Activated CD8-positive, alpha-beta memory T cell treated with anti-CD3 and anti-CD28 coated beads for 4 hours (primary cell): ENCODE data around the gene PGA3.
"Not testable (repeated sequence)": the region's sequence is repeated elsewhere in the genome, so short reads cannot be mapped to it uniquely, and the experiment has no call there.

Source experiments
- DNase-seq, 2 donors: peaks; one replicate each; pipeline ENCODE4 v3.0.0-alpha.2; 2020; ENCODE audit warnings: low read depth in 2 of 2

The PGA3 gene

GRCh38 chr11:61202950-61203746, at the start of gene PGA3:
Gene PGA3, plus strand, starts transcription at chr11:61203515. Its CDS starts 50 bp downstream, at chr11:61203565.
- not testable (repeated sequence) for DNase-seq

- DNase-seq: no peak
Observed at GRCh38 chr11:61153593-61154095, 49.7 kb upstream of the PGA3 start.

GRCh38 chr11:61154528-61154927, 48.8 kb upstream of the PGA3 start:
- no peak for DNase-seq

DNA sequence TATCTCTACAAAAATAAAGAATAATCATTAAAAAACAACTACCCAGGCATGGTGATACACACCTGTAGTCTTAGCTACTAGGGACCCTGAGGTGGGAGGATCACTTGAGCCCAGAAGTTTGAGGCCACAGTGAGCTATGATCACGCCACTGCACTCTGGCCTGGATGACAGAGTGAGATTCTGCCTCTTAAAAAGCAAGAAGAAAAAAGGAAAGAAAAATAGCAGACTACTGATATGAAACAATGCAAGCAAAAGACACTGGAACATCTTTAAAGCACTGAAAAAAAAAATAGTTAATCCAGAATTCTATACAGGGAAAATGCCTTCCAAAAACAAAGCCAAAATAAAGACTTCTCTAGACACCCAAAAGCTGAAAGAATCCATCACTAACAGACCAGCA, 48.0 kb upstream of the PGA3 start:
- no peak for DNase-seq

DNA sequence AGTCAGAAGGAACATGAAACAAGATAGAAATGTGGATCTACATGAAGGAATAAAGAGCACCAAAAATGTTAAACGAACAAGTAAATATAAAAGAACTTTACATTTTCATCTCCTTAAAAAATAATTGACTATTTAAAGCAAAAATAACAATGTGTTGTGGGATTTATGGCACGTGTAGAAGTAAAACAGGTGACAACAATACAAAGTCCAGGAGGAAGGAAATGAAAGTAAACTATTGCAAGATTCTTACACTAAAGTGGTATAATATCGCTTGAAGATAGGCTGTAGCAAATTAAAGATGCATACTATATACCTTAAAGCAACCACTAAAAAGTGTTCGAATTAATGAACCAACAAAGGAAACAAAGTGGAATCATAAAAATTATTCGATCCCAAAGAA, 47.6 kb upstream of the PGA3 start:
- DNase-seq: no peak

GRCh38 chr11:61157743-61158142, 45.6 kb upstream of the PGA3 start:
- no peak for DNase-seq

- no peak for DNase-seq
Observed at GRCh38 chr11:61158691-61159381, 44.5 kb upstream of the PGA3 start.

DNA sequence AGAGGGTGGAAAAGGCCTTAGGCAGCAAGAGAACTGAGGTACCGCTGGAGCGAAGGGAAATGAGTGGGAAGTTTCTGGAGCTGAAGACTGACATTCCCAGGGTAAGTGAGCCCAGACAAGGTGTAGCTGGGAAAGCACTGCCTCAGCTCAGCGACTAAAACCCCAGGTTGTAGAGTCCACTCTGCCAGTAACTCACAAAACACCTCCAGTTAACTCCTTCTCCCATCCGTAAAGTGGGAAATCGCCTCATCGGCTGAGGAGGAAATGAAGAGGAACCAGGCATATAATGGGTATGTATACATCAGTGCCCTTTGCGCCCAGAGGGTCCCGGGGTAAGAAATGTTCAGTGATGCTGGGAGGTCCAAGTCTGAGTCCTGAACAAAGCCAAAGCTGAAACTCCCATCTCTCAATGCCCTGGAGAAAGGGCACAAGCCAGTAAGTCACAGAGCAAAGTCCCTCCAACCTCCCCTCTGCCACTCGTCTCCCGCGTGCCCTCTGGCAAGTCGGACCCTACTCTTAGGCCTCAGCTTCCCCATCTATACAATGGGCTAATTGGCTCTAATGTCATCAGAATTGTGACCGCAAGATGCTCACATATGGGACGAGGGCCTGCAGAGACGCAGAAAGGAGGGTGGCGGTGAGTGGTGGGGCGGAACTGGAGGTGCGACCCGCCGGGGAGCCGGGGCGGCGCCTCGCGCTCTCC, 42.7 kb upstream of the PGA3 start:
- no peak for DNase-seq

DNA sequence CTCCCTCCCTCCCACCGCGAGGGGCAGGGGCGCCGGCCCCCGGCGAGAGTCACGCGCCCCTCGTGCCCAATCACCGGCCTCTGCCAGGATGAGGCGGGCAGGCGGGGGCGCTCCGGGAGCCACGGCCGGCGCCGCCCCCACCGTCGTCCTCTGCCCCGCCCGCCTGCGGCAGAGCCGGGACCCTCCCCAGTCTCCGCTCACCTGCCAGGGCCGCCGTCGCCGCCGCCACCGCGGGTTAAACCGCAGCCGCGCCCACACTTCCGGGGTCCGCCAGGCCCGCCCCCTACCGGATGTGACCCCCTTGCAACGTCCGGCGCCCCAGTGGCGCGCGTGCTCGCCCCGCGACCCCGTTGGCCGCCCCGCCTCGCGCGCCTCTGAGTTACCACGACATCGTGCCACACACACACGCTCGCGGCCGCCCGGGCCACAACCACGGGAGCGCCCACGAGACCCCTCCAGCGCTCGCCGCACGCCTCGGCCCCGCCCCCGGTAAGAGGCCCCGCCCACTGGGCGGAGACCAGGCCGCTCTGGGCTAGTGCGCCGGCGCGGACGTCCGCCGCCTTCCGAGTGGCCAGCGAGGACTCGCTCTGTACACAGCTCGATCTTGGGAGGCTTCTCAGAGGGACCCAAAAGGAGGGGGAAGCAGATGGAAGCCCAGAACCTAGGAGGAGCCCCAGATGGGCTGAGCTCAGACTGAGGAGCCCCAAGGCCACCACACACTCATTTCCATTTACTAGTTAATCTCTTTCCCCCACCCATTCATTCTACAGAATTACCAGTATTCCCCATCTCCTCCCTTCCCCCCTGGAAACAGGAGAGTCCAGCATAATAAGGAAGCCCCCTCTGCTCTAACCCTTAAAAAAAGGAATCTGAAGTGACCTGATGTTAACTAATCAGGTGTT, 41.9 kb upstream of the PGA3 start, which contains the start of gene VPS37C:
Gene VPS37C, minus strand, starts transcription at position 237 of the 902 bp plus-strand sequence. CDS start 22,597 bp downstream, outside the sequence.
- peak; percentile 83 to 84 for DNase-seq

DNA sequence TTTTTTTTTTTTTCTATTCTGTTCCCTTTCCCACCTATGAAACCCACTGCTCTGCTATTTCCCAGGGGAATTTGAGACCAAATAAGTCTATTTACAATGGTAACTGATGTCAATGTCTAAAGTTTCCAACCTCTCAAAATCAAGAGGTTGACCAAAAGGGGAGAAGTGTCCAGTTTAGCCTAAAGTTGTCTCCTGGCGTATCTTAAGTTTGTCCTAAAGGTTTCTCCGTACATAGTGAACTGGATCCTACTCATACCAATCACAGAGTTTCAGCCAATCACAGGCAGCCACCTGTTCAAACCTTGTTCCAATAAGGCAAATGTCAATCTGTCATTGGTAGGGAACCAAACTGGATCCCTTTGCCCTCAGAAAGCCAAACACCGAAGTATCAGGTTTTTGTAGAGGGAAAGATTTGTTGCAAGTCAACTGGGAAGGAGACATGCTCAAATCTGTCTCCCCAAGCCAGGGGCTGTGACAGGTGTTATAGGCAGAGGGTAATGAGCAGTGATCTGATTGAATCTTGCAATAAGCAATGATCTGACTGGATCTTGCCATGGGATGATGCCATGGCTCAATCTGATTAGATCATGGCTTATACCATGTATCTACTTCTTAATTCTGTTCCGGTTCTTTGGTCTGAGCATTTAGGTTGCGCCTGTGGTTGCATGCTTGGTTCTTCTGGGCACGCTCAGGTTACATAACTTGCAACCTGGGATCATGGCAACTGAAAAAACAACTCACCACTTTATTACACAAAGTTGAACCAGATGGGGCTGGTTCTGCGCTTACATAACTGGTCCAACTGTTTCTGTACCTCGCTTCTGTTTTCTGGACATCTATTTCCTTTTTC, 41.0 kb upstream of the PGA3 start:
- no peak for DNase-seq

- no peak for DNase-seq
Observed at GRCh38 chr11:61163021-61163420, 40.3 kb upstream of the PGA3 start.

DNA sequence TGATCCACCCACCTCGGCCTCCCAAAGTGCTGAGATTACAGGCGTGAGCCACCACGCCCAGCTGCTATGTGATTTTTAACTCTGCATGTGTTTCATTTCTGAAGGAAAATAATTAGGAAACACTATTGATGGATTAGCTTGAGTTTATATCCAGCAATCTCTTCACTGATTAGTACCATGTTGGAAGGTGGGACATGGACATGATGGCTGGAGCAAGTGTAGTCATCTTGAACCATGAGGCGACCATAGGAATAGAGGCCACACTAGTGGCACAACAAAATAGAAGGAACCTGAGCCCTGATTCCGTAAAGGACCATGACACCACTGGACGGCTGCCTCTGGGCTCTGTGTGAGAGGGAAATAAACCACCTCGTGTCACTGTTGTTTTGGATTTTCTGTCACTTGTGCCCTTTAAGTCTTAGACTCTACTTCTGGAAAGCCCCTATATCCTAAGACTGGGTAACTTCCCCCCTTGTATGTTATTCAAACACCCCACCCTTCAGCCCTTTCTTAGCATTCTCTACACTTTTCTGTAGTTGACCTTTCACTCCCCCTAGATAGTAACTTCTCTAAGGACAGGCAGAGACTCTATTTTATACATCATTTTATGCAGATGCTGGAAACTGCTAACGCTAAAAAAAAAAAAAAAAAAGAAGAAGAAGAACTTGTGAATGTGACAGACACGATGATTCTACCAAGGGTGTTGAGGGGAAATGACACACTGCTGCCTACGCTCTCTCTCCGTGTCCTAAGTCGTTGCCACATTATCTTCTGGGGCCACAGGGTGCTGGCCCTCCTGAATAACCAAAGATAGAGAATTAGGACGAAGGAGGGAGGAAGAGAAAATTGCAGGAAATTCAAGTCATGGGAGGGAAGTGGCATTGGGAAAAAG, 39.4 kb upstream of the PGA3 start:
- DNase-seq: no peak

DNA sequence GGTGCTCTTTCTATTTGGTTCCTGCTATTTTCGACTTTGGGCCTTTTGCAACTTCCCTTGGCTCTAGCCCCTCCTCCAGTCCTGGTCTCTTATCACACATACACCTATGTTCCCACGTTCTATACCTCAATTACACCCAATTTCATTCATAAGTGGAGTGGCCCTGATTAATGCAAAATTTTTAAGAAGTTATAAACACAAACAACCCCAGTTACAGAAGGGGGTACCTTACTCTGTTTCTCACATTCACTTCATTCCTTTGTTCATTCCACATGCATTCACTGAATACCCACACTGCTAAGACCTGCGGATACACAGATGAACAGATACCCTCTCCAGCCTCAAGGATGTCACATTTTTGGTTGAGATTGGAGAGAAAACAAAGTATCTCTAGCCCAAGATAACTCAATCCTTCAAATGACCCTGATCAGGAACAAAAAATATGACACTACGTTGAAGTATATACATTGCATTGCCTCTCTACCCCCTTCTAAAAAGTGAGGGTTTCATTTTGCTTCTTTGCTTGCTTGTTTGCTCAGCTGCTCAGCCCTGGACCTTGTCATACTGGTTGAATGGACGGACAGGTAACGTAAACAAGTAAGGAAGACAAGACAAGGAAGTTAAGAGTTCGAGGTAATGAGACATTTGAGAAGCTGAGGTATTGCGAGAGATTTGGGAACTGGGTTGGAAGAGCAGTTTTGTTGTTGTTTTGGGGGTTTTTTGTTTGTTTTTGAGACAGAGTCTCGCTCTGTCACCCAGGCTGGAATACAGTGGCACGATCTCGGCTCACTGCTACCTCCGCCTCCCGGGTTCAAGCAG, 38.5 kb upstream of the PGA3 start:
- no peak for DNase-seq

DNA sequence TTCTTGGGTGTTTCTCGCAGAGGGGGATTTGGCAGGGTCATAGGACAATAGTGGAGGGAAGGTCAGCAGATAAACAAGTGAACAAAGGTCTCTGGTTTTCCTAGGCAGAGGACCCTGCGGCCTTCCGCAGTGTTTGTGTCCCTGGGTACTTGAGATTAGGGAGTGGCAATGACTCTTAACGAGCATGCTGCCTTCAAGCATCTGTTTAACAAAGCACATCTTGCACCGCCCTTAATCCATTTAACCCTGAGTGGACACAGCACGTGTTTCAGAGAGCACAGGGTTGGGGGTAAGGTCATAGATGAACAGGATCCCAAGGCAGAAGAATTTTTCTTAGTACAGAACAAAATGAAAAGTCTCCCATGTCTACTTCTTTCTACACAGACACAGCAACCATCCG, 37.5 kb upstream of the PGA3 start:
- DNase-seq: not testable (repeated sequence)

GRCh38 chr11:61166331-61166730, 37.0 kb upstream of the PGA3 start:
- not testable (repeated sequence) for DNase-seq

DNA sequence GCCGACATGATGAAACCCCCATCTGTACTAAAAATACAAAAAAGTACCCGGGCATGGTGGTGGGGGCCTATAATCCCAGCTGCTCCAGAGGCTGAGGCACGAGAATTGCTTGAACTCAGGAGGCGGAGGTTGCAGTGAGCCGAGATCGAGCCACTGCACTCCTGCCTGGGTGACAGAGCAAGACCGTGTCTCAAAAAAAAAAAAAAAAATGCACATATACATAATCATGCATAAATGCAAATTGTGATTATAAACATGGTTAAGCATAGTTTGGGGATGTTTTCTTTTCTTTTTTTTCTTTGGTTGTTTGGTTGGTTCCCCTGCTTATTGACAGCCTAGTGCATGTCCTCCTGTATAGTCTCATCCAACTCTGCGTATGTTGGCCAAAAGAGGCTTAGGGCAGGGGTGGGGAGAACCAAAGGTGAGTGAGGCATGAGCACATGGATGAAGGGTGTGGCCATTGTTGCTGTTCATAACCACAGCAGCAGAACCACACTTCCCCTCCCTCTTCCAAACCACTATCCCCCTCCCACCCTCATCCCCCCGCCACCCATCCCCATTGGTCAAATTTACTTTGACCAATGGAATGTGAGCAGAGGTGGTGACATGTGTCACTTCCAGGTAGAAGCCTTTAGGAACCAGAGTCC, 35.1 kb upstream of the PGA3 start:
- DNase-seq: no peak

DNA sequence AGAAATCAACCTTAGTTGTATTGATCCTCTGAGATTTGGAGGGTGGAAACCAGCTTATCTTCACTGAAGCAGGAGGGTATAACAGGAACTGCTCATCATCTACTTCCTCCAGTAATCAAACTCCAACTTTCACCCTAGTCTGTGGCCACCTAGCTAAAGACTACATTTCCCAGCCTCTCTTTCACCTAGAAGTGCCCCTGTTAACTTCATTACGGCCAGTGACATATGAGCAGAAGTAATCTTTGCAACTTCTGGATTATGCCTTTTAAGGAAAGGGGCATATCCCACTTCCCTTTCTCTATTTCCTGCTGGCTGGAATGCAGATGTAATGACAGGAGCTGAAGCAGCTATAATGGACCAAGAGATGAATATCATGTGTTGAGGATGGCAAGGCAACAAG, 34.5 kb upstream of the PGA3 start:
- no peak for DNase-seq

DNA sequence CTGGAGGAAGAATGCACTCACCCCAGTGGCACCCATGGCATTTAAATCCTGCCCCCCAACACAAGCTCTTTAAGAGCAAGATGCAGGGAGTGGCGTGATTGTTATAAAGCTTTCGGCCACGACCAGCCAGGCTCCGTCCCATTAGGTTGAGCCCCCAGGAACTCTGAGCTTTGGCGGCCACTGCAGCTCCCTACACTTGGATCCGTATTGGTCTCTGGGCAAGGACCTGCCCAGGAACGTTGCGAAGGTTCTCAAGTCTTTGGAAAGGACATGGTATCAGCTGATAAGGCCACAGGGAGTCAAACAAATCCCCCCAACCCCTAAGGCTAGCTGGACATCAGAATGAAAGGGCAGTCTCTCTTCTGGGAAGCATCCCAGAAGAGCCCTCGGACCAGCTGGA, 32.7 kb upstream of the PGA3 start:
- DNase-seq: no peak
